ENCODE results near the gene TRAF5. TPM values are rescaled to one million over a fixed set of nuclear protein-coding genes. Genes with fewer than 3 reads are reported as not detected.
"Not testable (repeated sequence)": the region's sequence is repeated elsewhere in the genome, so short reads cannot be mapped to it uniquely, and the experiment has no call there.

The TRAF5 gene
- total and polyA plus RNA-seq, 11 donors: 1.3 to 8.8 (median 2.1) TPM

GRCh38 chr1:211384524-211384923 is 57.9 kb downstream of the TRAF5 start:
- no peaks in the 10 kb centered on the region for H3K9me3 ChIP-seq
- intact Hi-C loops (cut with DNase I): loop anchor here in 4 of 10 donors (5.0 to 10.0 kb wide), 3 partner anchors 57 to 120 kb away; partner anchors contain the start of gene TRAF5 (in 3 of the 4)
- ATAC-seq: no peak
- peaks cover 0 to 23% (median 5%) of the 10 kb centered on the region in 12 donors for H3K4me1 ChIP-seq
- no peak overlapping the region for H3K4me3 ChIP-seq
- no peak for DNase-seq
- H3K27ac ChIP-seq: no peak overlapping the region
- WGBS, 4 donors: 91 to 99% (median 97%) methylated on average over 3 of the region's 3 CpGs
- TF ChIP-seq POLR2A (IDR thresholded peaks at IDR 0.05): no peak
- TF ChIP-seq, protein P1, sequence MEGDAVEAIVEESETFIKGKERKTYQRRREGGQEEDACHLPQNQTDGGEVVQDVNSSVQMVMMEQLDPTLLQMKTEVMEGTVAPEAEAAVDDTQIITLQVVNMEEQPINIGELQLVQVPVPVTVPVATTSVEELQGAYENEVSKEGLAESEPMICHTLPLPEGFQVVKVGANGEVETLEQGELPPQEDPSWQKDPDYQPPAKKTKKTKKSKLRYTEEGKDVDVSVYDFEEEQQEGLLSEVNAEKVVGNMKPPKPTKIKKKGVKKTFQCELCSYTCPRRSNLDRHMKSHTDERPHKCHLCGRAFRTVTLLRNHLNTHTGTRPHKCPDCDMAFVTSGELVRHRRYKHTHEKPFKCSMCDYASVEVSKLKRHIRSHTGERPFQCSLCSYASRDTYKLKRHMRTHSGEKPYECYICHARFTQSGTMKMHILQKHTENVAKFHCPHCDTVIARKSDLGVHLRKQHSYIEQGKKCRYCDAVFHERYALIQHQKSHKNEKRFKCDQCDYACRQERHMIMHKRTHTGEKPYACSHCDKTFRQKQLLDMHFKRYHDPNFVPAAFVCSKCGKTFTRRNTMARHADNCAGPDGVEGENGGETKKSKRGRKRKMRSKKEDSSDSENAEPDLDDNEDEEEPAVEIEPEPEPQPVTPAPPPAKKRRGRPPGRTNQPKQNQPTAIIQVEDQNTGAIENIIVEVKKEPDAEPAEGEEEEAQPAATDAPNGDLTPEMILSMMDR (IDR thresholded peaks at IDR 0.05): no peak
- no peaks in the 10 kb centered on the region for H3K27me3 ChIP-seq
- no peaks in the 10 kb centered on the region for H3K36me3 ChIP-seq

DNA sequence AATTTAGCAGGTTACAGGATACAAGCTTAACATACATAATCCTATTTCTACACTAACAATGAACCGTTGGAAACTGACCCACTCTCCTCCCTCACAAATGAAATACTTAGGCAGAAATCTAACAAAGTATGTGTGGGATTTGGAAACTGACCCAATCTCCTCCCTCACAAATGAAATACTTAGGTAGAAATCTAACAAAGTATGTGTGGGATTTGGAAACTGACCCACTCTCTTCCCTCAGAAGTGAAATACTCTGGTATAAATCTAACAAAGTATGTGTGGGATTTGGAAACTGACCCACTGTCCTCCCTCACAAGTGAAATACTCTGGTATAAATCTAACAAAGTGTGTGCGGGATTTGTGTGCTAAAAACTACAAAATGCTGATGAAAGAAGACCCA is 60.3 kb downstream of the TRAF5 start:
- WGBS, 4 donors: 66 to 76% (median 74%) methylated on average over 2 of the region's 2 CpGs
- Histone ChIP-seq H3K27ac (no peak overlapping the region), H3K9me3 (no peaks in the 10 kb centered on the region), H3K4me1 (peaks cover 0 to 13% (median 5%) of the 10 kb centered on the region in 12 donors), H3K36me3 (peaks cover 0 to 4% (median under 1%) of the 10 kb centered on the region in 9 donors), H3K4me3 (no peak overlapping the region), H3K27me3 (no peaks in the 10 kb centered on the region)
- ATAC-seq (no peak), DNase-seq (no peak)
- no peak for TF ChIP-seq POLR2A (IDR thresholded peaks at IDR 0.05)
- TF ChIP-seq, protein P1 (IDR thresholded peaks at IDR 0.05): no peak
- intact Hi-C loops (cut with DNase I): loop anchor here in 2 of 10 donors (10.0 kb wide), 2 partner anchors 62 to 122 kb away; partner anchors contain the start of gene TRAF5 (in 1 of the 2)

DNA sequence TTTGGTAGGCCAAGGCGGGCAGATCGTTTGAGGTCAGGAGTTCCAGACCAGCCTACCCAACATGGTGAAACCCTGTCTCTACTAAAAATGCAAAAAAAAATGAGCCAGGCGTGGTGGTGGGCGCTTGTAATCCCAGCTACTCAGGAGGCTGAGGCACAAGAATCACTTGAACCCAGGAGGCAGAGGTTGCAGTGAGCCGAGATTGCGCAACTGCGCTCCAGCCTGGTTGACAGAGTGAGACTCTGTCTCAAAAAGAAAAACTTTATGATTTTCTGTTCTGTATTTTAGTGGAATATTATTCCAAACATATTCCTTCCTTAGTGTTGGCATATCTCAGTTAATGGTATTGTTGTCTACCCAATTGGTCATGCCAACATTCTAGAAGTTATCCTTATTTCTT is 64.2 kb downstream of the TRAF5 start:
- ATAC-seq; H3K9me3 ChIP-seq; H3K27ac ChIP-seq; H3K4me3 ChIP-seq; H3K27me3 ChIP-seq; DNase-seq; H3K4me1 ChIP-seq; intact Hi-C loops (cut with DNase I): not testable (repeated sequence)
- WGBS, 4 donors: 88 to 98% (median 96%) methylated on average over 7 of the region's 7 CpGs
- peaks cover 0 to 25% (median 10%) of the 10 kb centered on the region in 9 donors for H3K36me3 ChIP-seq

GRCh38 chr1:211393203-211393602 is 66.6 kb downstream of the TRAF5 start:
- no peak overlapping the region for H3K27ac ChIP-seq
- 79 to 83% (median 79%) methylated on average over 1 of the region's 1 CpG for WGBS, 4 donors
- intact Hi-C loops (cut with DNase I): no loop called here
- DNase-seq: no peak
- H3K9me3 ChIP-seq: no peaks in the 10 kb centered on the region
- no peak overlapping the region for H3K4me3 ChIP-seq
- H3K36me3 ChIP-seq: peaks cover 0 to 47% (median 30%) of the 10 kb centered on the region in 9 donors
- ATAC-seq: no peak
- TF ChIP-seq, protein P1 (IDR thresholded peaks at IDR 0.05): no peak
- no peak for TF ChIP-seq POLR2A (IDR thresholded peaks at IDR 0.05)
- H3K27me3 ChIP-seq: no peaks in the 10 kb centered on the region
- no peaks in the 10 kb centered on the region for H3K4me1 ChIP-seq

- H3K4me1 ChIP-seq; H3K27me3 ChIP-seq; DNase-seq; H3K4me3 ChIP-seq; intact Hi-C loops (cut with DNase I); ATAC-seq; H3K27ac ChIP-seq: not testable (repeated sequence)
- 66 to 73% (median 69%) methylated on average over 13 of the region's 13 CpGs for WGBS, 4 donors
- Histone ChIP-seq H3K36me3 (peaks cover 0 to 41% (median 17%) of the 10 kb centered on the region in 9 donors), H3K9me3 (peaks cover 0 to 13% (median 0%) of the 10 kb centered on the region in 12 donors)
Measured at GRCh38 chr1:211398266-211398930, 71.8 kb downstream of the TRAF5 start.

DNA sequence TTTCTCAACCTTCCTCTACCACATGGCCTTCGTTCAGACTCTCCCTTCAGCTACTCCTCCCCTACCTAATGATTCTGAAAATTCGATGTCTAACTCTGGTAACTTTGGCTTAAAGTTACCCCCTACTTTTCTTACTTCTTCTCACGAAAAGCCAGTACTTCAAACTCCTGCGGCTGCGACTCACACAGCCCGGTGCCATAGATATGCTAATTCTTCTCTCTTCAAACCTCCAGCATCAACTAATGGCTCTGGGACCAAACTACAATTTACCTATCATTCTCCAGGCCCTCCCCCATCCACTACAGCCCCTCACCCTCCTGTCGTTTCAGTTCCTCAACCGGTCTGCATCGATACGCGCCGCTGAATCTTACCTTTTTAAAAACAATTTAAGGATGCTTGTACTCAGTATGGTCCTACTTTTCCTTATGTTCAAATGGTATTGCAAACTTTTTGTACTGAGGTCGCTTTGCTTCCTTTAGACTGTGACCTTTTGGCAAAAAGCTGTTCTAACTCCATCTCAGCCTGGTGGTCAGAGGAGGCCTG is 73.3 kb downstream of the TRAF5 start:
- ATAC-seq; H3K4me3 ChIP-seq; DNase-seq; H3K27ac ChIP-seq; intact Hi-C loops (cut with DNase I); H3K27me3 ChIP-seq; H3K4me1 ChIP-seq: not testable (repeated sequence)
- peaks cover 0 to 37% (median 17%) of the 10 kb centered on the region in 9 donors for H3K36me3 ChIP-seq
- peaks cover 0 to 13% (median 0%) of the 10 kb centered on the region in 12 donors for H3K9me3 ChIP-seq
- WGBS, 4 donors: 83 to 86% (median 84%) methylated on average over 13 of the region's 13 CpGs

DNA sequence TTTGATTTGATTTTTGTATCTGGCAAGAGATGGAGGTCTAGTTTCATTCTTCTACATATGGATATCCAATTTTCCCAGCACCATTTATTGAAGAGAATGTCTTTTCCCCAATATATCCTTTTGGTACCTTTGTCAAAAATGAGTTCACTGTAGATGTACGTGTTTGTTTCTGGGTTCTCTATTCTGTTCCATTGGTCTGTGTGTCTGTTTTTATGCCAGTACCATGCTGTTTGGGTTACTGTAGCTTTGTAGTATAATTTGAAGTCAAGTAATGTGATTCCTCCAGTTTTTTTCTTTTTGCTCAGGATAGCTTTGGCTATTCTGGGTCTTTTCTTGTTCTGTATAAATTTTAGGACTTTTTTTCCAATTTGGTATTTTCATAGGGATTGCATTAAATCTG is 75.1 kb downstream of the TRAF5 start:
- H3K27me3 ChIP-seq; H3K27ac ChIP-seq; ATAC-seq; intact Hi-C loops (cut with DNase I); H3K4me1 ChIP-seq; H3K4me3 ChIP-seq; DNase-seq: not testable (repeated sequence)
- peaks cover 0 to 13% (median 0%) of the 10 kb centered on the region in 12 donors for H3K9me3 ChIP-seq
- H3K36me3 ChIP-seq: peaks cover 0 to 18% (median 7%) of the 10 kb centered on the region in 9 donors
- 85 to 97% (median 92%) methylated on average over 1 of the region's 1 CpG for WGBS, 4 donors

DNA sequence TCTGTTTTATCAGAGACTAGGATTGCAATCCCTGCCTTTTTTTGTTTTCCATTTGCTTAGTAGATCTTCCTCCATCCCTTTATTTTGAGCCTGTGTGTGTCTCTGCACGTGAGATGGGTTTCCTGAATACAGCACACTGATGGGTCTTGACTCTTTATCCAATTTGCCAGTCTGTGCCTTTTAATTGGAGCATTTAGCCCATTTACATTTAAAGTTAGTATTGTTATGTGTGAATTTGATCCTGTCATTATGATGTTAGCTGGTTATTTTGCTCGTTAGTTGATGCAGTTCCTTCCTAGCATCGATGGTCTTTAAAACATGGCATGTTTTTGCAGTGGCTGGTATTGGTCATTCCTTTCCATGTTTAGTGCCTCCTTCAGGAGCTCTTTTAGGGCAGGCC is 79.5 kb downstream of the TRAF5 start:
- ATAC-seq; H3K27me3 ChIP-seq; intact Hi-C loops (cut with DNase I); H3K4me3 ChIP-seq; H3K4me1 ChIP-seq; H3K36me3 ChIP-seq; DNase-seq; H3K27ac ChIP-seq: not testable (repeated sequence)
- H3K9me3 ChIP-seq: peaks cover 0 to 13% (median 0%) of the 10 kb centered on the region in 12 donors
- WGBS, 4 donors: 88 to 100% (median 94%) methylated on average over 2 to 3 of the region's 3 CpGs
